Heart left ventricle (tissue), 13 donors: ENCODE measurements around the gene PCDH11X.
"Not testable (repeated sequence)": the region's sequence is repeated elsewhere in the genome, so short reads cannot be mapped to it uniquely, and the experiment has no call there.

Experiments used
- CTCF ChIP-seq, 12 donors: fragments of 200-600 bp; sonication (generic) in 4 of 12; IDR thresholded peaks; one replicate each; pipeline versions ENCODE4 v1.5.0 to v1.8.0; 2018 to 2022; ENCODE audit warnings: antibody characterized with exemption in 12 of 12, mild to moderate bottlenecking in 5 of 12
- POLR2A ChIP-seq, 2 donors: fragments of 450-650 bp; IDR thresholded peaks; one replicate each; pipeline ENCODE4 v1.6.1; 2017; ENCODE audit warnings: antibody characterized with exemption in 2 of 2, mild to moderate bottlenecking in 2 of 2, moderate library complexity in 2 of 2
- donor health status: ischemic (EF 13 %, LVEDD 7.1; RV severe dilation, severe dysfunction).
- donor health status: DM: no; HTN: yes; CAD: no.
- donor health status: DM: no; HTN: no; CAD: no.
- donor health status: ischemic (EF 25% LVEDD 6.9; RV normal size, moderate dysfunction).
- donor health status: ischemic (EF 25% LVEDD 5.7; RV mildly dilated, moderate dysfunction).
- donor health status: ischemic (EF 35%, LVEDD 5.7; RV mildly dilated, moderate dysfunction).
- donor health status: nonischemic (EF 11% LVEDD 7.7; RV severe dilation, severe dysfunction).
- donor health status: DM: yes; HTN: yes; CAD: no.
- donor health status: PGD.
- donor health status: ischemic (EF 29% LVEDD 5.4; RV normal size, mild dysfunction).
- donor health status: nonischemic (EF 23%, LVEDD 6.1; RV moderate dilation, normal function).

GRCh38 chrX:91773943-91774342 is 5.2 kb upstream of the PCDH11X start:
- not testable (repeated sequence) for TF ChIP-seq POLR2A, CTCF (IDR thresholded peaks at IDR 0.05)
